Activated T-cell treated with anti-CD3 and anti-CD28 coated beads for 24 hours (primary cell): ENCODE data around the gene RAP1GAP.
"Not testable (repeated sequence)": the region's sequence is repeated elsewhere in the genome, so short reads cannot be mapped to it uniquely, and the experiment has no call there.

Experiments used
- DNase-seq: peaks from one replicate; pipeline ENCODE4 v3.0.0-alpha.2; 2020; ENCODE audit warnings: low read depth

The RAP1GAP gene

DNA sequence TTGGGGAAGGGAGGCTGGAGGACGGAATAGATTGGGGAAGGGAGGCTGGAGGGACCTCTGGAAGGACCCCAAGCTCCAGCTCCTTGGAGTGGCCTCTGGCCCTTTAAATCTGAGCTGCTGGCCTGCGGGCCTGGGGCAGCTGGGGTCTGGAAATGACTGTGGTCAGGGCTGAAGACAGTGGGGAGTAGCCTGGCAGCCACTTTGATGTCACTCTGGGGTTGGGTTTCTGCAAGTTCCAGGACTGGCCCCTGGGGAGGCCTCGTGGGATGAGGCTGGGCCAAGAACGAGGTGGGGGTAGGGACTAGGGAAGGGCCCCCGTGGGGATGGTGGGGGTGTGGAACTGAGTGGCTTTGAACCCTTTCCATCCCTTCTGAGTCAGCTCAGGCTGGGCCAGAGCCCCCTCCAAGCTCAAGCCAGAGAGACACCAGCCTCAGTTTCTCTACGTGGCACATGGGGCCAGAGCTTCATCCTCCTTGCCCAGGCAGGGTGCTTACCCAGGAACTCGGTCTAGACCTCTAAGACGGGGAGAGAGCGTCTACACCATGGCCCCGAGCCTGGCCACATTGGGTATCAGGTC, 100.3 kb downstream of the RAP1GAP start:
- DNase-seq, result no peak

DNA sequence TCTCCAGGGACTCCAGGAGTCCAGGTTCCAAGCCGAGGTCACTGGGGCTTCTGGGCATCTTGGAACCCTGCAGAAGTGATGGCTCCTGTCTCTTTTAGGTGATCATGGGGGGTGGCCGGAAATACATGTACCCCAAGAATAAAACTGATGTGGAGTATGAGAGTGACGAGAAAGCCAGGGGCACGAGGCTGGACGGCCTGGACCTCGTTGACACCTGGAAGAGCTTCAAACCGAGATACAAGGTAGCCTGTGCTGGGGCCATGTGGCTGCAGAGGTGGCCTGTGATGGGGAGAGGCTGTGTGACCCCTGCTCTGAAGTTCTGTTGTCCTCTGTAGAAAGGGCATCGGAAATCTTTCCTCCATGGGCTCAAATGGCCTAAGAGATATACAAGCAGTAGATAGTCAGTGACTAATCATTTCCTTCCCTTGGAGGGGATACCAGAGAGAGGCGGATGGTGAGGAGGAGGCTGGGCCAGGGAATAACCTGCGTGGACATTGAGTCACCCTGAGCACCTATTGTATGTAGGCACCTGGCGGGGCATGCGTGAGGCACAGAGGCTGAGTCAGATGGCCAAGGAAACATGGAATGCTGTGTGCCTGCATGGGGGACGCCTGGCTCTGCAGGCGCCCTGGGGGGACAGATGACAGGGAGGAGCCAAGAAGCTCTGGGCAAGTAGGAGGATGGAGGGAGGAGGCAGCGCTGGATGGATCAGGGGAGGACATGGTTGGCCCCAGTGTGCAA, 101.0 kb downstream of the RAP1GAP start:
- no peak for DNase-seq

DNA sequence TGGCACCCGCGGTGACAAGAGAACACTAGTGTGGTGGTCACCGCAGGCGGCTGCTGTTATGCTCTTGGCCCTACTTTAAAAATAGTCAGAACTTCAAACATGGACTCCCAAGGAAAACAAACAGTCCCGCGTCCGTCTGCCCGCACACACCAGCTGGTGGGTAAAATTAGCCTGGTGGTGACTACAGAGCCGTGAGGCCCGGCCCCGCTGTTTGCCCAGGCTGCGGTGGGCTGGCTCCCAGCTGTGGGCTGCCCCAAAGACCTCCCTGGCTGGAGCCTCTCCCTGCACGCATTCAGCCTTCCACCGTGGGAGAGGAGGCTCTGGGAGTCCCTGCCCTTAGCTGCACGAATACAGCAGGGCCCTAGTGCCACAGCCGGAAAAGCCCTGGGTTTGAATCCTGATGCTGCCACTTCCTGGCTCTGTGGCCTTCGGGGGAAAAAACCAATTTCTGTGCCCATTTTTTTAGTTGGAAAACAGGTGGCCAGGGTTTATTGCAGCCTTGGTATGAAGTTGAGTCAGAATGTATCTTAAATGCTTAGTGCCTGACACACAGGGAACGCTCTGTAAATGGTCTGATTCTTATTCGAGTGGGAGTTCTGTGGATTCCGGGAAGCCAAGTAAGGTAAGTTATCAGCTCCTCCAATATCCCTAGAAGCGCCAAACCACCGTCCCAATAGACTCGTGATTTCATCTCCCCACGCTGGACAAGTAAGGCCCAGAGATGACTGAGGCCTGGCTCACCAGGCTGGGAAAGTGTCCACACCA, 101.7 kb downstream of the RAP1GAP start:
- DNase-seq, result no peak

DNA sequence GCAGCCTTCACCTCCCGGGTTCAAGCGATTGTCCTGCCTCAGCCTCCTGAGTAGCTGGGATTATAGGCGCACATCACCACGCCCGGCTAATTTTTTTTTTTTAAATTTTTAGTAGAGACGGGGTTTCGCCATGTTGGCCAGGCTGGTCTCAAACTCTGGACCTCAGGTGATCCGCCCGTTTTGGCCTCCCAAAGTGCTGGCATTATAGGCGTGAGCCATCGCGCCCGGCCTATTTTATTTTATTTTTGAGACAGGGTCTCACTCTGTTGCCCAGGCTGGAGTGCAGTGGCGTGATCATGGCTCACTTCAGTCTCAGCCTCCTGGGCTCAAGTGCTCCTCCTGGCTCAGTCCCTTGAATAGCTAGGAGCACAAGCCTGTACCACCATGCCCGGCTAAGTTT, 102.8 kb downstream of the RAP1GAP start:
- DNase-seq, result not testable (repeated sequence)

DNA sequence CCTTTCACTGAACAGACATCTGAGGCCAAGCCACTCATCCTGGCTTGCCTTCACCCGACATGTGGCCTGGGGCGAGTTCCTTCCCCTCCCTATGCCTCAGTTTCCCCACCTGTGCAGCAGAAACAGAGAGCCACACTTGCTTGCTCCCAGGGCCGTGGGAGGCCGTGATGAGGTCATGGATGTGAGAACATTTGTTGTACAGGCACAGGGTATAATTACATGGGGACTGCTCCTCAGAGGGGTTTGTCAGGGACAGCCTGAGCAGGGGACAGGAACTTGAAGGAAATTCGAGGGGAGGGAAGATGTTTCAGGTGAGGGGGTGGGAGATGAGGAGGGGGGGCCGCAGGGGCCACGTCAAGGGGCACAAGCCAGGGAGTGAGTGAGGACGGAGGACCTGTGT, 103.9 kb downstream of the RAP1GAP start:
- no peak for DNase-seq

DNA sequence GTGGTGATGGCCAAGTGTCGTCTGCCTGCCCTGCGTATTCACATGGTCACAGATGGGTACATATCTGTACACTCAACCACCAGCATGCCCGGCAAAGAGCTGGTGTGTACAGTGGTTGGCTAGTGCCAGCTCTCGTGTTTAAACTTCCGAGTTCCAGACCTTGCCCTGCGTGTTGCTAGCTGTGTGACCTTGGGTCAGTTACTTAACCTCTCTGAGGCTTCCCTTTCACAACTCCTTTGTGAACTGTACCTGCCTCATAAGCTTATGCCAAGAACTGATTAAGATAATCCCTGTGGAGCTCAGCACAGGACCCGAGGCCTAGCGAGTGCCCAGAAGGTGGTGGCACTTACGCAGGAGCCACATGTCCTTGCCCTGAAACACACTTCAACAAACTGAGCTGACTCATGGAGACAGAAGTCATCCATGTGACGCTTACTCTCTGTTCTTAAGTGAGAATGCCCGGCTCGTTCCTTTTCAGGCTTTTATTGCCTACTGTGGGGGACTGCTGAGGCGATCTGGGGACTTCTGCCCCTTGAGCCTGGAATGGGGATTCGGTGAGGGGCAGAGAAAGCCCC, 104.5 kb downstream of the RAP1GAP start:
- no peak for DNase-seq

DNA sequence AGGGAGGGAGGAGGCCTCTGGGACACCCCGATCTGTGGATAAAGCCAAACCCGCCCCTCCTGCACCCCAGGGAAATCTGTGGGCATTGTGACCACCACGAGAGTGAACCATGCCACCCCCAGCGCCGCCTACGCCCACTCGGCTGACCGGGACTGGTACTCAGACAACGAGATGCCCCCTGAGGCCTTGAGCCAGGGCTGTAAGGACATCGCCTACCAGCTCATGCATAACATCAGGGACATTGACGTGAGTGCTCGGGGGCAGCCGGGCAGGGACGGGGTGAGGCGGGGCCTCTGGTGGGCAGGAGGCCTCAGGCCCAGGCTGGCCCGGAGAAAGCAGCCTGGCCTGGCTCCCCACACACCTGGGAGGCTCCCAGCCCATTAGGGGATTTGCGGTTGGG, 105.2 kb downstream of the RAP1GAP start:
- DNase-seq, result no peak

DNA sequence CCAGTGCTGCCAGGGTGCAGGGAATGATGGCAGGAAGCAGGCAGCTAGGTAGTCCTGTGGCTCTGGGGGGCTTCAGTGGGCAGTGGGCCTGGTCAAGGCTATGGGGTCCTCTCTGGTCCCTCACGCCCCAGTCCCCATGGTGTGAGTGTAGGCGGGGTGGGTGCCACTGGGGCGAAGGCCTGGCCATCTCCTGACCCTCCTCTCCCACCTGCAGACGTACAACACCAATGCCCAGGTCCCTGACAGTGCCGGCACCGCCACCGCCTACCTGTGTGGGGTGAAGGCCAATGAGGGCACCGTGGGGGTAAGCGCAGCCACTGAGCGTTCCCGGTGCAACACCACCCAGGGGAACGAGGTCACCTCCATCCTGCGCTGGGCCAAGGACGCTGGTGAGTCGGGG, 106.3 kb downstream of the RAP1GAP start:
- DNase-seq, result no peak

DNA sequence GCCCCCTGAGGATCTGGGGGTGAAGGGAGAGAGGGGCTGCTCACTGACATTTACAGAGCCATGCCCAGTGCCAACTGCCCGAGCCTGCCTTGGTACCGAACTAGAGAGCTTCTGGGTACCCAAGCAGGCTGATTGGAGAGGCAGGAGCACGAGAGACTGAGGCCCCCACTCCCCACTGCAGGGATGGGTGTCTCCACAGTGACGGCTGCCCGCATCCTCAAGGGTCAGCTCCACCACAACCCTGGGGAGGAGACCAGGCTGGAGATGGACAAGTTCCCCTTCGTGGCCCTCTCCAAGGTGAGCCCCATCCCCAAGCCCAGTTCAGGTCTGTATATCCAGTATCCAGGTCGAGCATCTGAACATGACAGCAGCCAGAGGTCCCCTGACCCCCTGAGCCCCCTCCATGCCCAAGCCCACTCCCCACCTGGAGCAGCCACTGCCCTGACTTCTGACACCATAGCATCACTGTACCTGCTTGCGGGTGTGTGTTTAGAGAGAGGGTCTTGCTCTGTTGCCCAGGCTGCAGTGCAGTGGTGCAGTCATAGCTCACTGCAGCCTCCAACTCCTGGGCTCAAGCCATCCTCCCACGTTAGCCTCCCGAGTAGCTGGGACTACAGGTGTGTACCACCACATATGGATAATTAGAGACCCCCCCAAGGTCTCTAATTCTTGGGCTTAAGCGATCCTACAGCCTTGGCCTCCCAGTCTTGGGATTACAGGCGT, 108.1 kb downstream of the RAP1GAP start:
- DNase-seq, result no peak

DNA sequence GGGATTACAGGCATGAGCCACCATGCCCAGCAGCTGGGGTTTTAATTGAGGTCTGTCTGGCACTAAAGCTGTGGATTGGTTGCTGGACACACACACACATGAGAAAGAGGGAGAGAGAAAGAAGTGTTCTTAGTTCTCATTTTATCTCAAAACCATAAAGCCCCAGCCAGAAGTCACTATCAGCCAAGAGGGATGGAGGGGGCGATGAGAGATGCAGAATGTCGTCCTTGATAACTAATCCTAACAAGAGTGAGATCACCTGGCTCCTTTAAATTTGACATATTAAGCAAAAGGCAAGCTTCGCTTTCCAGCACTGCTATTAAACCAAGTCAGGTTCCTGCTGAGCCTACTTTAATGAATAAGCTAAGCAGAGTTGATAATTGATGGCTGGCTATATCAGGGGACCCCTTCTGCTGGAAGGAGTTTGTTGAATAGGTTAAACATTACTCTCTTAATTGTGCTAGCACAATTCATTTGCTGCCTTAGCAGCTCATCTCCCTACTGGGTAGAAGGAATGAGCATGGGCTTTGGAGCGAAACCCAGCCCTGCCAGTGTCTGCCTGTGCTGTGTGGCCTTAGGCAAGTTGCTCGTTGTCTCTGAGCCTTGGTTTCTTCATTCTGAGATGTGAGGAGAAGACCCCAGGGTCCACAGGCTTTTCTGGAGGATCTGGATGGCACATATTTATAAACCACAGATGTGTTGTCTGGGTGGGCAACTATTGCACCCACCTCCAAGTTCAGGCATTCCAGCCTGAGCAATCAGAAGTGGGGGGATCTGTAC, 109.2 kb downstream of the RAP1GAP start:
- DNase-seq, result no peak

DNA sequence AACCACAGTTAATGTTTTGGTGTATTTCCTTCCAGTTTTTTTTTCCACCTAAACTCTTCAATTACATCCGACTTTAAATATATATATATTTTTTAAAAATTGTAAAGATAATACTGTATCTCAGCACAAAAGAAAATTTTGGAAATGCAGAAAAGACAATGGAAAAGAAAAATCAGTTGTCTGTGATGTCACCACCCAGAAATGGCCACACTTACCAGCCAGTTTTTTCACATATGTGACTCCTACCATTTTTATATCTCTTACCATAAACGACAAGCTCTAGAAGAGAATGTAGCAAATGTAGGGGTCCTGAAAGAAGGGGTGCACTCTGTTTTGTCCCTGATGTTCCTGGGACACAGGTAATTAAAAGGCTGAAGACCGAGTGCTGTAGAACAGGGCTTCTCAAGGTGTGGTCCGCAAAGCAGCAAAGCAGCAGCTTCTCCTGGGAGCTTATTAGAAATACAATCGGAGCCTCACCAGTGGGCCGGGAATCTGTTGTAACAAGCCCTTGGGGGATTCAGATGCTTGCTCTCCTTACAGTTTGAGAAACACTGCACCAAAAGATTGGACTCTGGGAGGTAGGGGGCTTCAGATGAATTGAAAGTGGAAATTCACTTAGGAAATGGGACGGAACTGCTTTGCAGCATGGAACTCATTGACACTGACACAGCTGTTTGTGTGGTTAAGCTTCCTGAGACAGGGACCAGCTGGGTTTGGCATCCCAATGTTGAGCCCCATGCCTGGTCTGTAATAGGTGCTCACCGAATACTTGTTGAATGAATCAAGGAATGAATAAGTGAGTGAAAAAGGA, 115.8 kb downstream of the RAP1GAP start:
- DNase-seq, result no peak

DNA sequence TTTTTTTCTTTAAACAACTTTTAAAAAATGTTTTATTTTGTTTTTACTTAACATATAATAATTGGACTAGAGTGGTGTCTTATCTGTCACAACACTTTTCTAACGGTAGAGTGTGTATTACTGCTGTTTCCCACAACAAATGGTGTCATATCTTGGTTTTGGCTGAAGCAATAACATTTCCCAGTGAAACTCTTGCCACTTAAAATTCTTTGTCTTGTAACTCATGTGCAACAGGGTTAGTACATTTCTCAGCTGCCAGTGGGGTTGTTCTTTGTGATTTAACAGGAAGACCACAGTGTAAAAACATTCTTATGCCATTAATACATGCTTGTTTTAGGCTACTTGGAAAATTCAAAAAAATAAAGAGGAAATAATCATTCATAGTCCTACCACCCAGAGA, 116.4 kb downstream of the RAP1GAP start:
- DNase-seq, result no peak

DNA sequence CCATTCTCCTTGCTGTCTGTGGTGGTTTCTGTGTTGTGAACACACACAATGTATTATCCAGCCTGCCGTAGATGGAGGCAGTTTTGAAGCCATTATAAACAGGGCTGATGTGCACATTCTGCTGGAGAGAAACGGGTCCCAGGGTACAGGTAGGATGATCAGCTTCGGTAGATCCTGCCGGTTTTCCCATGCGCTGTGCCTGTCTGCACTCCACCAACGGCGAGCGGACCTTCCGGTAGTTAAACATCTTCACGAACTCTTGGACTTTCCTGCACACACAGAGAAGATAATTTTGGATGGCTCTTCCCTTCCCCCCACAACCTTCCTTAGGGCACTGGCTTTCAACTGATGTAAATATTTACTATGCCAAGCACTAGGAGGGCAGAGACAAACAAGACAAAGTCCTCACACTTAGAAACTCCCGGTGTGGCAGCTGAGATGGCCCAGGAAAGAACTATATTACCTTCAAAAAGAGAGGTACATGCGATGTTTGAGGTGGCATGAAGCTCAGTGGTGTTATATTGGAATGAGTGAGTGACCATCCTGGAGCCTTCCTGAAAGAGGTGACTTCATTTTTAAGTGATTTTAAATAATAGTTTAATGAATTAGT, 118.2 kb downstream of the RAP1GAP start:
- DNase-seq, result no peak

DNA sequence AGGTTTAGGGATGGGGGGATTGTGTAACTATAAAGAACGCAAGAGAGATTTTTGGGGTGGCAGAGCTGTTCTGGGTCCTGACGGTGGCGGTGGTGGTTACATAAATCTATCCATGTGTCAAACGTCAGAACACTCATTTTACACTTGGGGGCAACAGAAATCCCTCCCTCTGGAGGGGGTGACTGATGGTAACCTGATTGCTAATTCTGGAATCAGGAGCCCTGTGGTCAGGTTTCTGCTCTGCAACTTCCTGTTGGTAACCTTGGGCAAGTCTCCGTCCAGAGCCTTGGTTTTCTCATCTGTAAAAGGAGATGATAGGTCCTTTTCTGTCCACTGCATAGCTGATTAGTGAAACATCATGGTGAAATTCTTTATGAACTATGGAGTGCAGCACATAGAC, 119.1 kb downstream of the RAP1GAP start:
- DNase-seq, result no peak

DNA sequence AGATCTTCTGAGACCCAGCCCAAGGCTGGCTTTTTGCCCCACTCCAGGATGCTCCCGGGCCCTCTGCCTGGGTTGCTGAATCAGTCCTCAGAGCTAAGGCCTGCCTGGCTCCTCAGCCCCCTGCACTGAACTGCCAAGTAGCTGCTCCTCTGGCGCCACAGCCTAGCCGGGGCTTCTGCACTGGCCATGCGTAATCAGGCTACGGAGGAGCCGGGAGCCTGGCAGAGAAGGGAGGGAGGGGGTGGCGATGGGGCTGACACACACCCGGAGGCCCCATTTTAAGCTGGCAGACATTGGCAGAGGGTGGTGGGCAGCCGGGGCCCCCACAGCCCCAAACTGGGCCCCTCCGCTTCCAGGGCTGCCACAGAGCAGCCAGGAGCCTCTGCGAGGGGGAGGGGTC, 121.3 kb downstream of the RAP1GAP start:
- DNase-seq, result no peak
